NCI-H2227 (cell line): ENCODE data around the gene TRMT5.
A peak's percentile ranks its signal among the peaks of the same experiment; 100 is the strongest.

Source experiments
- DNase-seq: peaks from one replicate; lab custom pipeline; 2025; ENCODE audit not compliant: unreplicated experiment; lab: John Stamatoyannopoulos, UW

Gene TRMT5

GRCh38 chr14:60965402-60965801 lies 15.5 kb downstream of the TRMT5 start:
- no peak for DNase-seq

- no peak for DNase-seq
Observed at GRCh38 chr14:60964904-60965303, 16.0 kb downstream of the TRMT5 start.

- DNase-seq = no peak
Observed at GRCh38 chr14:60963761-60964160, 17.1 kb downstream of the TRMT5 start.

GRCh38 chr14:60958146-60958545 lies 22.7 kb downstream of the TRMT5 start:
- DNase-seq = no peak

- no peak for DNase-seq
Observed at GRCh38 chr14:60956632-60957031, 24.2 kb downstream of the TRMT5 start.

GRCh38 chr14:60956202-60956601 lies 24.7 kb downstream of the TRMT5 start:
- no peak for DNase-seq

GRCh38 chr14:60951776-60952435 lies 29.0 kb downstream of the TRMT5 start:
- DNase-seq = no peak

GRCh38 chr14:60946773-60947172 lies 34.1 kb downstream of the TRMT5 start:
- DNase-seq = no peak

GRCh38 chr14:60945984-60946383 lies 34.9 kb downstream of the TRMT5 start:
- no peak for DNase-seq

GRCh38 chr14:60944204-60944603 lies 36.7 kb downstream of the TRMT5 start:
- no peak for DNase-seq

GRCh38 chr14:60943637-60944032 lies 37.2 kb downstream of the TRMT5 start:
- DNase-seq = no peak

- DNase-seq = no peak
Observed at GRCh38 chr14:60935319-60935718, 45.6 kb downstream of the TRMT5 start.

GRCh38 chr14:60933920-60934655 lies 46.8 kb downstream of the TRMT5 start:
- DNase-seq = no peak

GRCh38 chr14:60931218-60931617 lies 49.7 kb downstream of the TRMT5 start:
- DNase-seq = peak; percentile 35

- DNase-seq = no peak
Observed at GRCh38 chr14:60926002-60926401, 54.9 kb downstream of the TRMT5 start.

- DNase-seq = no peak
Observed at GRCh38 chr14:60925286-60925685, 55.6 kb downstream of the TRMT5 start.

- no peak for DNase-seq
Observed at GRCh38 chr14:60922050-60922449, 58.8 kb downstream of the TRMT5 start.
